HepG2 (cell line): ENCODE measurements around the gene C6orf62. TPM values are rescaled to one million over a fixed set of nuclear protein-coding genes. Genes with fewer than 3 reads are reported as not detected.

ENCODE experiments used
- GTF2F1 ChIP-seq: fragments of 150-350 bp; IDR thresholded peaks from 2 replicates; pipeline ENCODE4 v1.6.1; 2014; ENCODE audit warnings: low read length
- IRF2 ChIP-seq: IDR thresholded peaks from 2 replicates; pipeline ENCODE4 v1.6.1; 2018; ENCODE audit warnings: missing genetic modification reagents, missing compliant biosample characterization
- NAIF1 ChIP-seq: sonication (generic); formaldehyde crosslinking; IDR thresholded peaks from 2 replicates; pipeline ENCODE4 v1.5.0; 2020; ENCODE audit warnings: mild to moderate bottlenecking, missing genetic modification reagents, borderline replicate concordance
- RFXAP ChIP-seq: sonication (generic); formaldehyde crosslinking; IDR thresholded peaks from 2 replicates; pipeline ENCODE4 v1.4.0; 2020; ENCODE audit warnings: missing genetic modification reagents, borderline replicate concordance
- SALL1 ChIP-seq: sonication (generic); formaldehyde crosslinking; IDR thresholded peaks from 2 replicates; pipeline ENCODE4 v1.8.0; 2022; ENCODE audit warnings: mild to moderate bottlenecking, missing genetic modification reagents
- SP4 ChIP-seq: sonication (generic); formaldehyde crosslinking; IDR thresholded peaks from 2 replicates; pipeline ENCODE4 v1.8.1; 2023; ENCODE audit warnings: mild to moderate bottlenecking, missing genetic modification reagents
- TFAP4 ChIP-seq: sonication (generic); IDR thresholded peaks from 2 replicates; pipeline ENCODE4 v1.6.1; 2016; ENCODE audit warnings: low read depth, borderline replicate concordance
- TFDP1 ChIP-seq: IDR thresholded peaks from 2 replicates; pipeline ENCODE4 v1.6.1; 2016; ENCODE audit warnings: missing compliant biosample characterization, missing genetic modification reagents, borderline replicate concordance
- ZMYM3 ChIP-seq: sonication (generic); formaldehyde crosslinking; IDR thresholded peaks from 2 replicates; pipeline ENCODE4 v1.5.1; 2020; ENCODE audit warnings: mild to moderate bottlenecking, missing genetic modification reagents
- ZNF432 ChIP-seq: sonication (generic); formaldehyde crosslinking; IDR thresholded peaks from 2 replicates; pipeline ENCODE4 v1.5.0; 2020; ENCODE audit warnings: missing genetic modification reagents, mild to moderate bottlenecking, borderline replicate concordance
- ZNF713 ChIP-seq: sonication (generic); formaldehyde crosslinking; IDR thresholded peaks from 2 replicates; pipeline ENCODE4 v1.4.0; 2020; ENCODE audit warnings: mild to moderate bottlenecking, missing genetic modification reagents
- ZNF766 ChIP-seq: sonication (generic); formaldehyde crosslinking; IDR thresholded peaks from 2 replicates; pipeline ENCODE4 v1.5.0; 2020; ENCODE audit warnings: missing genetic modification reagents, borderline replicate concordance
- polyA plus RNA-seq, 8 experiments: library from polyadenylated mRNA; depleted of rRNA in 3 of 8; stranded (reverse) in 7 of 8; unstranded in 1 of 8; fragments of >200 nt; fragmentation: Illumina TruSeq in 4 of 8; extraction: Trizol in 4 of 8; gene quantifications; 2 replicates each; pipeline versions ENCODE4 v1.2.1 to v1.2.3, GENCODE V29; 2011 to 2016; ENCODE audit warnings: low read depth in 4 of 8, missing spikeins in 1 of 8, mixed read lengths in 1 of 8; ENCODE audit not compliant: insufficient read depth in 1 of 8
- total RNA-seq, 5 experiments: library from RNA; depleted of rRNA; stranded (reverse); fragments of >200 nt; fragmentation: Illumina TruSeq; extraction: Trizol; gene quantifications; 2 replicates each; pipeline ENCODE4 v1.2.3, GENCODE V29; 2016; ENCODE audit warnings: low read depth in 1 of 5
- TF ChIP-seq, protein P1 (sequence below): sonication (generic); formaldehyde crosslinking; IDR thresholded peaks from 2 replicates; pipeline ENCODE4 v1.5.0; 2020; ENCODE audit warnings: missing genetic modification reagents
- TF ChIP-seq, protein P2 (sequence below): sonication (generic); formaldehyde crosslinking; IDR thresholded peaks from 2 replicates; pipeline ENCODE4 v1.8.1; 2023; ENCODE audit warnings: missing genetic modification reagents, mild to moderate bottlenecking, borderline replicate concordance
- TF ChIP-seq, protein P3 (sequence below): sonication (generic); formaldehyde crosslinking; IDR thresholded peaks from 2 replicates; pipeline ENCODE4 v1.9.0; 2021; ENCODE audit warnings: mild to moderate bottlenecking, missing genetic modification reagents

Gene C6orf62
- total and polyA plus RNA-seq, 2 of the 13 experiments (the other 11 are each of a cell fraction or from before 2014, with no cell fraction given), result 54.8 to 90.4 TPM

DNA sequence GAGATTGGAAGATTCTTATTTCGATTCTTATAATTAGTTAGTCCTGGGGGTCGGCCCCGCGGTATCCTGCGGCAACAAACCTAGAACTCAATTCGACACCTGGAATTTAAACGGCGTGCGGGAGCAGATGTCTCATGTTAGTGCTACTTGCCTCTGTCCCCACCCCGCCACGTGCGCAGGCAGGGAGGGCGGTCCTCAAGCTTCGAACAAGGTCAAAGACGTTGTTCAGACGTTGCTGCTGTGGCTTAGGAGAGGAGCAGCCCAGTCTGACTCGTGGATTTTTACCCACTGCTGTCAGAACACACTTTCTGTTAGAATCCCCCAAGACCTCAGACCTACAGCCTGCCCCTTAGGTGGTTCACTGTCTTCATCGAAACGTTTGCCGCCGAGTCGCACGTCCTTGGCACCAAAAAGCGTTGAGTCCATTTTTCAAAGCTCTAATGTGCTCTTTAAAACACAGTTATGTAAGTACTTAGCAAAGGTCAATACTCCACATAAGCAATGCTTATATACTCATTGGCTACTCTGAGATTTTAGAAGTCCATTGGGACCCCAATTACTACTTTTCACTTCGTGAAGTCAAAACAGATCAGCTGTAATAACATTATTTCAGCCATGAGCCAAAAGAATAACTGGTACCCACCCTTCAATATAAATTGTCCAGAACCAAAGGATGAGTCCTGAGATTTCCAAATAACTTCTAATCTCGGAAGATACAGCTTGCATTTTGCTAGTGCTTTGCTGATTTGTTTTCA, 2.7 kb upstream of the C6orf62 start (continued):
- TF ChIP-seq, protein P1, sequence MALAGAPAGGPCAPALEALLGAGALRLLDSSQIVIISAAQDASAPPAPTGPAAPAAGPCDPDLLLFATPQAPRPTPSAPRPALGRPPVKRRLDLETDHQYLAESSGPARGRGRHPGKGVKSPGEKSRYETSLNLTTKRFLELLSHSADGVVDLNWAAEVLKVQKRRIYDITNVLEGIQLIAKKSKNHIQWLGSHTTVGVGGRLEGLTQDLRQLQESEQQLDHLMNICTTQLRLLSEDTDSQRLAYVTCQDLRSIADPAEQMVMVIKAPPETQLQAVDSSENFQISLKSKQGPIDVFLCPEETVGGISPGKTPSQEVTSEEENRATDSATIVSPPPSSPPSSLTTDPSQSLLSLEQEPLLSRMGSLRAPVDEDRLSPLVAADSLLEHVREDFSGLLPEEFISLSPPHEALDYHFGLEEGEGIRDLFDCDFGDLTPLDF (CRISPR knock-in tag), result no peak; the same call in 1 of the 2 replicates
- TF ChIP-seq, protein P2, sequence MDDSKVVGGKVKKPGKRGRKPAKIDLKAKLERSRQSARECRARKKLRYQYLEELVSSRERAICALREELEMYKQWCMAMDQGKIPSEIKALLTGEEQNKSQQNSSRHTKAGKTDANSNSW, result peak; percentile 69; the same call in 1 of the 2 replicates
- no peak for TF ChIP-seq ZNF713
- peak; percentile 70; the same call in 1 of the 2 replicates for TF ChIP-seq RFXAP (CRISPR knock-in tag)
- peak; percentile 18; the same call in 1 of the 2 replicates for TF ChIP-seq ZMYM3 (CRISPR knock-in tag)
- peak; percentile 86 for TF ChIP-seq TFDP1 (CRISPR knock-in tag)
- no peak for TF ChIP-seq ZNF432 (CRISPR knock-in tag)
- peak; percentile 97 for TF ChIP-seq SALL1 (CRISPR knock-in tag)
- TF ChIP-seq, protein P3, sequence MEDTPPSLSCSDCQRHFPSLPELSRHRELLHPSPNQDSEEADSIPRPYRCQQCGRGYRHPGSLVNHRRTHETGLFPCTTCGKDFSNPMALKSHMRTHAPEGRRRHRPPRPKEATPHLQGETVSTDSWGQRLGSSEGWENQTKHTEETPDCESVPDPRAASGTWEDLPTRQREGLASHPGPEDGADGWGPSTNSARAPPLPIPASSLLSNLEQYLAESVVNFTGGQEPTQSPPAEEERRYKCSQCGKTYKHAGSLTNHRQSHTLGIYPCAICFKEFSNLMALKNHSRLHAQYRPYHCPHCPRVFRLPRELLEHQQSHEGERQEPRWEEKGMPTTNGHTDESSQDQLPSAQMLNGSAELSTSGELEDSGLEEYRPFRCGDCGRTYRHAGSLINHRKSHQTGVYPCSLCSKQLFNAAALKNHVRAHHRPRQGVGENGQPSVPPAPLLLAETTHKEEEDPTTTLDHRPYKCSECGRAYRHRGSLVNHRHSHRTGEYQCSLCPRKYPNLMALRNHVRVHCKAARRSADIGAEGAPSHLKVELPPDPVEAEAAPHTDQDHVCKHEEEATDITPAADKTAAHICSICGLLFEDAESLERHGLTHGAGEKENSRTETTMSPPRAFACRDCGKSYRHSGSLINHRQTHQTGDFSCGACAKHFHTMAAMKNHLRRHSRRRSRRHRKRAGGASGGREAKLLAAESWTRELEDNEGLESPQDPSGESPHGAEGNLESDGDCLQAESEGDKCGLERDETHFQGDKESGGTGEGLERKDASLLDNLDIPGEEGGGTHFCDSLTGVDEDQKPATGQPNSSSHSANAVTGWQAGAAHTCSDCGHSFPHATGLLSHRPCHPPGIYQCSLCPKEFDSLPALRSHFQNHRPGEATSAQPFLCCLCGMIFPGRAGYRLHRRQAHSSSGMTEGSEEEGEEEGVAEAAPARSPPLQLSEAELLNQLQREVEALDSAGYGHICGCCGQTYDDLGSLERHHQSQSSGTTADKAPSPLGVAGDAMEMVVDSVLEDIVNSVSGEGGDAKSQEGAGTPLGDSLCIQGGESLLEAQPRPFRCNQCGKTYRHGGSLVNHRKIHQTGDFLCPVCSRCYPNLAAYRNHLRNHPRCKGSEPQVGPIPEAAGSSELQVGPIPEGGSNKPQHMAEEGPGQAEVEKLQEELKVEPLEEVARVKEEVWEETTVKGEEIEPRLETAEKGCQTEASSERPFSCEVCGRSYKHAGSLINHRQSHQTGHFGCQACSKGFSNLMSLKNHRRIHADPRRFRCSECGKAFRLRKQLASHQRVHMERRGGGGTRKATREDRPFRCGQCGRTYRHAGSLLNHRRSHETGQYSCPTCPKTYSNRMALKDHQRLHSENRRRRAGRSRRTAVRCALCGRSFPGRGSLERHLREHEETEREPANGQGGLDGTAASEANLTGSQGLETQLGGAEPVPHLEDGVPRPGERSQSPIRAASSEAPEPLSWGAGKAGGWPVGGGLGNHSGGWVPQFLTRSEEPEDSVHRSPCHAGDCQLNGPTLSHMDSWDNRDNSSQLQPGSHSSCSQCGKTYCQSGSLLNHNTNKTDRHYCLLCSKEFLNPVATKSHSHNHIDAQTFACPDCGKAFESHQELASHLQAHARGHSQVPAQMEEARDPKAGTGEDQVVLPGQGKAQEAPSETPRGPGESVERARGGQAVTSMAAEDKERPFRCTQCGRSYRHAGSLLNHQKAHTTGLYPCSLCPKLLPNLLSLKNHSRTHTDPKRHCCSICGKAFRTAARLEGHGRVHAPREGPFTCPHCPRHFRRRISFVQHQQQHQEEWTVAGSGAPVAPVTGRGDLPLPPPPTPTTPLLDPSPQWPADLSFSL, result no peak
- no peak for TF ChIP-seq GTF2F1
- TF ChIP-seq NAIF1 (CRISPR knock-in tag), result peak; percentile 54; the same call in 1 of the 2 replicates
- peak; percentile 86; the same call in 1 of the 2 replicates for TF ChIP-seq ZNF766 (CRISPR knock-in tag)
- peak; percentile 66 for TF ChIP-seq SP4 (CRISPR knock-in tag)
- TF ChIP-seq IRF2 (CRISPR knock-in tag), result peak; percentile 64; the same call in 1 of the 2 replicates
- no peak for TF ChIP-seq TFAP4
